Stromal cell of bone marrow (primary cell): ENCODE results near the gene BMPER.
A peak's percentile ranks its signal among the peaks of the same experiment; 100 is the strongest.

Experiments
- DNase-seq: peaks from one replicate; pipeline ENCODE4 v3.0.0-alpha.2; 2012; ENCODE audit warnings: low read depth

BMPER gene

GRCh38 chr7:33923440-33924229 is 18.3 kb downstream of the BMPER start:
- no peak for DNase-seq

GRCh38 chr7:33926535-33926934 is 21.2 kb downstream of the BMPER start:
- peak; percentile 50 for DNase-seq

GRCh38 chr7:33928986-33929385 is 23.6 kb downstream of the BMPER start:
- DNase-seq = no peak

- DNase-seq = no peak
These were observed 26.9 kb downstream of the BMPER start for GRCh38 chr7:33932221-33932620.

- peak; percentile 85 for DNase-seq
These were observed 27.6 kb downstream of the BMPER start for GRCh38 chr7:33932832-33933468.

GRCh38 chr7:33933611-33934281 is 28.4 kb downstream of the BMPER start:
- peak; percentile 86 for DNase-seq

GRCh38 chr7:33934391-33934790 is 29.1 kb downstream of the BMPER start:
- no peak for DNase-seq

- DNase-seq = no peak
These were observed 31.2 kb downstream of the BMPER start for GRCh38 chr7:33936503-33936902.

- DNase-seq = no peak
These were observed 32.5 kb downstream of the BMPER start for GRCh38 chr7:33937871-33938270.

GRCh38 chr7:33939121-33939520 is 33.8 kb downstream of the BMPER start:
- no peak for DNase-seq

- DNase-seq = no peak
These were observed 35.2 kb downstream of the BMPER start for GRCh38 chr7:33940503-33940902.

- no peak for DNase-seq
These were observed 36.1 kb downstream of the BMPER start for GRCh38 chr7:33941418-33941817.

GRCh38 chr7:33946094-33946699 is 40.9 kb downstream of the BMPER start:
- DNase-seq = no peak

GRCh38 chr7:33950047-33950714 is 44.8 kb downstream of the BMPER start:
- DNase-seq = no peak

- DNase-seq = no peak
These were observed 47.5 kb downstream of the BMPER start for GRCh38 chr7:33952824-33953223.

GRCh38 chr7:33958104-33958503 is 52.8 kb downstream of the BMPER start:
- DNase-seq = no peak

GRCh38 chr7:33959676-33960075 is 54.3 kb downstream of the BMPER start:
- DNase-seq = peak; percentile 59

GRCh38 chr7:33961948-33962347 is 56.6 kb downstream of the BMPER start:
- peak; percentile 52 for DNase-seq

- no peak for DNase-seq
These were observed 59.3 kb downstream of the BMPER start for GRCh38 chr7:33964417-33965182.

GRCh38 chr7:33965183-33965744 is 59.9 kb downstream of the BMPER start:
- DNase-seq = peak; percentile 49

- no peak for DNase-seq
These were observed 63.3 kb downstream of the BMPER start for GRCh38 chr7:33968591-33968990.
